Subcutaneous adipose tissue (tissue), 4 donors: ENCODE results near the gene TNN. TPM values are rescaled to one million over a fixed set of nuclear protein-coding genes. Genes with fewer than 3 reads are reported as not detected.

Source experiments
- CTCF ChIP-seq: fragments of 450-650 bp; IDR thresholded peaks from one replicate; pipeline ENCODE4 v1.5.1; 2016; ENCODE audit warnings: low read depth, mild to moderate bottlenecking, control low read depth, antibody characterized with exemption, moderate library complexity
- total RNA-seq, 4 donors: library from RNA; depleted of rRNA; stranded (reverse); fragments of >200 nt; gene quantifications; one replicate each; pipeline ENCODE4 v1.1.0, GENCODE V29; 2016

Gene TNN
- total RNA-seq, 4 donors from 2014 or later: 0.51 to 18.3 (median 0.85) TPM

- TF ChIP-seq CTCF: no peak
Measured at GRCh38 chr1:175154629-175155472, 87.2 kb downstream of the TNN start.

- TF ChIP-seq CTCF: no peak
Measured at GRCh38 chr1:175155473-175155856, 87.8 kb downstream of the TNN start.

- TF ChIP-seq CTCF: no peak
Measured at GRCh38 chr1:175155936-175156335, 88.3 kb downstream of the TNN start.

GRCh38 chr1:175157200-175157599, 89.6 kb downstream of the TNN start:
- TF ChIP-seq CTCF: no peak

- no peak for TF ChIP-seq CTCF
Measured at GRCh38 chr1:175158170-175158591, 90.5 kb downstream of the TNN start.

- TF ChIP-seq CTCF: no peak
Measured at GRCh38 chr1:175162955-175163354, 95.3 kb downstream of the TNN start.

GRCh38 chr1:175163702-175164101, 96.1 kb downstream of the TNN start:
- TF ChIP-seq CTCF: no peak
